IMR-90 (cell line): ENCODE data around the gene ALPK3.

Source experiments
- POLR2A ChIP-seq: IDR thresholded peaks from 2 replicates; pipeline ENCODE4 v1.6.1; 2012; ENCODE audit warnings: mild to moderate bottlenecking, low read depth, low read length
- TF ChIP-seq, protein P1 (sequence below): conservative IDR thresholded peaks from 2 replicates; pipeline ENCODE4 v1.5.1; 2012; ENCODE audit warnings: mild to moderate bottlenecking, low read depth, low read length, improper control_type of control experiment

GRCh38 chr15:84807228-84807627 is 9.9 kb upstream of the ALPK3 start:
- TF ChIP-seq, protein P1, sequence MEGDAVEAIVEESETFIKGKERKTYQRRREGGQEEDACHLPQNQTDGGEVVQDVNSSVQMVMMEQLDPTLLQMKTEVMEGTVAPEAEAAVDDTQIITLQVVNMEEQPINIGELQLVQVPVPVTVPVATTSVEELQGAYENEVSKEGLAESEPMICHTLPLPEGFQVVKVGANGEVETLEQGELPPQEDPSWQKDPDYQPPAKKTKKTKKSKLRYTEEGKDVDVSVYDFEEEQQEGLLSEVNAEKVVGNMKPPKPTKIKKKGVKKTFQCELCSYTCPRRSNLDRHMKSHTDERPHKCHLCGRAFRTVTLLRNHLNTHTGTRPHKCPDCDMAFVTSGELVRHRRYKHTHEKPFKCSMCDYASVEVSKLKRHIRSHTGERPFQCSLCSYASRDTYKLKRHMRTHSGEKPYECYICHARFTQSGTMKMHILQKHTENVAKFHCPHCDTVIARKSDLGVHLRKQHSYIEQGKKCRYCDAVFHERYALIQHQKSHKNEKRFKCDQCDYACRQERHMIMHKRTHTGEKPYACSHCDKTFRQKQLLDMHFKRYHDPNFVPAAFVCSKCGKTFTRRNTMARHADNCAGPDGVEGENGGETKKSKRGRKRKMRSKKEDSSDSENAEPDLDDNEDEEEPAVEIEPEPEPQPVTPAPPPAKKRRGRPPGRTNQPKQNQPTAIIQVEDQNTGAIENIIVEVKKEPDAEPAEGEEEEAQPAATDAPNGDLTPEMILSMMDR, result no peak
- no peak for TF ChIP-seq POLR2A
